Measurements from ENCODE around the gene RAB40B. TPM values are rescaled to one million over a fixed set of nuclear protein-coding genes. Genes with fewer than 3 reads are reported as not detected.

The RAB40B gene
- total and polyA plus RNA-seq, 2 donors (not counting 1 experiment from before 2014, with no cell fraction given): 4.7 to 8.0 TPM

DNA sequence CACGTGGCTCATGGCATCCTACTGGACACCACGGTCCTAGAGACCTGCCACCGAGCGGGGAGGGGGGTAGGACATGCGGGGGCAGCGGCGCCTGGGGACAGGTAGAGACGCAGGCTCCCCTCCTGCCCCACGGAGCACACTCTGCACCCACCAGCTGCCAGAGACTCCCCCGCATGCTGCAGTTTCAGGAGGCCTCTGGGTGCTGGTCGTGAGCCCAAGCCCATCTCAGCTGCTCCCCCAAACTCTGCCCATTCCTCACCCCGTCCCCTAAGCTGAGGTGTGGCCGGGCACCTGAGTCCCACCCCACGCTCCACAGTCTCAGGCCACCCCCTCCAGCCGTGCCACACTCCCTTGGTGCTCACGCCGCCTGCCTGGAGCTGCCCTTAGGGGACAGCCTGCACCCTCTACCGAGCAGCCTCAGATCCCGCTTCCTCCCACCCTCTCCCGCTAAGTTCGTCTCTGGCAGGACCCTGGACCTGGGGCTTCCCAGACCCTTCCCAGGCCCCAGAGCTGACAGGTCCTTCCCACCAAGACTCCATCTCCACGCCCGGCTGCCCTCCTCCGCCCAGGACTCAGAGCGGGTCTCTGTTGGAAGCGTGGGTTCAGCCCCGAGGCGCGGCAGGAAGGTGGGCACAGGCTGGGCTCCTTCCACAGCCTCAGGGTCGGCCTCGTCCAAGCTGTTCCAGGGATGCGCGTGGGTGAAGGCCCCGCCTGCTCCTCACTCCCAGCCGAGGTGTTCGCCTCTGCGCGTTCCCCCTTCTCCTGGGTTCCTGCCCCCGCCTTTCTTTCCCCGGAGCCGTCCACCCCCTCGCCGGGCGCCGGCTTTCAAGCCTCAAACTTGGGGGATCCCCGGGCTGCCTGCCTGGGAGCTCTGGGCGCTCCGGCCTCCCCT lies 1.3 kb downstream of the RAB40B start:
- Histone ChIP-seq H3K36me3 (replicated peaks in 1 of 2; ENCODE audit: control extremely low read depth in 1 of 2, control insufficient read depth in 1 of 2, extremely low read depth in 1 of 2, insufficient read depth in 2 of 2, low read length in 1 of 2) (no peaks in the 10 kb centered on the region), H3K4me3 (ENCODE audit: control extremely low read depth in 1 of 5, extremely low read depth in 1 of 5, insufficient read depth in 1 of 5, low read depth in 2 of 5, low read length in 4 of 5) (peak overlapping the region in 4 of 5 experiments; percentile 20 to 70 (median 59)), H3K9ac (ENCODE audit: low read length) (peak overlapping the region; percentile 62), H3K27me3 (replicated peaks in 1 of 4; ENCODE audit: control extremely low read depth in 1 of 4, control insufficient read depth in 3 of 4, insufficient read depth in 4 of 4, low read length in 3 of 4) (peaks cover 0 to 11% (median 3%) of the 10 kb centered on the region in 4 experiments), H4K20me1 (ENCODE audit: control insufficient read depth, insufficient read depth, low read length, poor library complexity, severe bottlenecking) (peaks cover 5% of the 10 kb centered on the region), H3K27ac (ENCODE audit: low read length in 2 of 2) (no peak overlapping the region), H3K9me3 (ENCODE audit: control extremely low read depth in 1 of 3, control insufficient read depth in 2 of 3, insufficient read depth in 1 of 3, low read length in 2 of 3) (peaks cover 0 to 28% (median 7%) of the 10 kb centered on the region in 3 donors), H3K4me1 (ENCODE audit: control insufficient read depth in 2 of 2, insufficient read depth in 2 of 2, low read length in 2 of 2) (peaks cover 8 to 16% of the 10 kb centered on the region in 2 donors), H3K4me2 (replicated peaks; ENCODE audit: low read depth, low read length, poor library complexity, severe bottlenecking) (peak overlapping the region; percentile 95), H2AFZ (ENCODE audit: insufficient read depth, low read depth, low read length, poor library complexity, severe bottlenecking) (peak overlapping the region; percentile 68), H3K79me2 (ENCODE audit: control insufficient read depth, insufficient read depth, low read length) (peaks cover 3% of the 10 kb centered on the region)
- 42% methylated on average over 48 of the region's 48 CpGs for WGBS (ENCODE audit: insufficient coverage)
- ATAC-seq (ENCODE audit: low read depth) (no peak), DNase-seq (no peak)
- Mint-ChIP-seq H3K4me1 (peaks cover 10% of the 10 kb centered on the region), H3K4me3 (peak overlapping the region; percentile 96), H3K9me3 (ENCODE audit: insufficient read depth) (peaks cover 6% of the 10 kb centered on the region), H3K27ac (no peak overlapping the region), H3K27me3 (peaks cover 4% of the 10 kb centered on the region)
- intact Hi-C loops (cut with micrococcal nuclease): no loop called here
- TF ChIP-seq CTCF (IDR thresholded peaks at IDR 0.05) (no peak), EZH2 (IDR thresholded peaks at IDR 0.05; ENCODE audit: borderline replicate concordance, insufficient read depth, low read depth, low read length, poor library complexity, severe bottlenecking) (no peak)
- POLR2A ChIA-PET: interaction anchor here (0.6 kb wide), 1 partner anchor 32 kb away, joined by 3 read pairs; no protein-coding TSS in a partner anchor
- CTCF ChIA-PET: interaction anchor here (0.9 kb wide), 1 partner anchor 11 kb away, joined by 3 read pairs; no protein-coding TSS in a partner anchor

DNA sequence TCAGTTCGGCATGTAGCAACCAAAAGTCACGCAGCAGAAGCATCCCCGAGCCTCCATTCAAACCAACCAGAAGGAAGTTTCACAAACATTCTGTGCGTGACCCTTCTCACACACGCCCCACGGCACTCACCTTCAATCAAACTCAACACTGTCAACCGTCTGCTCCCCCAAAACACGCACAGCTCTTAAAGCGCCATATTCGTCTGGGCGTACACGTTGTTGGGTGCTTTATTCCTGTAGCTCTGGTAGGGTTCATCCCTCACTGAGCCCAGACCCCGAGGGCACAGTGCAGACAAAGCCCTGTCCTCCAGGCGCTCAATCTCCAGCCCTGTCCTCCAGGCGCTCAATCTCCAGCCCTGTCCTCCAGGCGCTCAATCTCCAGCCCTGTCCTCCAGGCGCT lies 2.2 kb downstream of the RAB40B start:
- H3K27me3 Mint-ChIP-seq: peaks cover 4% of the 10 kb centered on the region
- Histone ChIP-seq H4K20me1 (ENCODE audit: control insufficient read depth, insufficient read depth, low read length, poor library complexity, severe bottlenecking) (peaks cover 5% of the 10 kb centered on the region), H3K9ac (ENCODE audit: low read length) (no peak overlapping the region), H3K27ac (ENCODE audit: low read length in 2 of 2) (no peak overlapping the region), H3K4me2 (replicated peaks; ENCODE audit: low read depth, low read length, poor library complexity, severe bottlenecking) (no peak overlapping the region), H3K9me3 (ENCODE audit: control extremely low read depth in 1 of 3, control insufficient read depth in 2 of 3, insufficient read depth in 1 of 3, low read length in 2 of 3) (peaks cover 0 to 28% (median 7%) of the 10 kb centered on the region in 3 donors), H3K27me3 (replicated peaks in 1 of 4; ENCODE audit: control extremely low read depth in 1 of 4, control insufficient read depth in 3 of 4, insufficient read depth in 4 of 4, low read length in 3 of 4) (peaks cover 0 to 11% (median 3%) of the 10 kb centered on the region in 4 experiments), H3K36me3 (replicated peaks in 1 of 2; ENCODE audit: control extremely low read depth in 1 of 2, control insufficient read depth in 1 of 2, extremely low read depth in 1 of 2, insufficient read depth in 2 of 2, low read length in 1 of 2) (no peaks in the 10 kb centered on the region), H3K4me1 (ENCODE audit: control insufficient read depth in 2 of 2, insufficient read depth in 2 of 2, low read length in 2 of 2) (peaks cover 8 to 16% of the 10 kb centered on the region in 2 donors), H2AFZ (ENCODE audit: insufficient read depth, low read depth, low read length, poor library complexity, severe bottlenecking) (no peak overlapping the region), H3K79me2 (ENCODE audit: control insufficient read depth, insufficient read depth, low read length) (peaks cover 3% of the 10 kb centered on the region), H3K4me3 (ENCODE audit: control extremely low read depth in 1 of 5, extremely low read depth in 1 of 5, insufficient read depth in 1 of 5, low read depth in 2 of 5, low read length in 4 of 5) (no peak overlapping the region)
- 97% methylated on average over 13 of the region's 17 CpGs for WGBS (ENCODE audit: insufficient coverage)
- intact Hi-C loops (cut with micrococcal nuclease): no loop called here
- H3K4me3 Mint-ChIP-seq: peak overlapping the region; percentile 56
- H3K27ac Mint-ChIP-seq: no peak overlapping the region
- TF ChIP-seq EZH2 (IDR thresholded peaks at IDR 0.05; ENCODE audit: borderline replicate concordance, insufficient read depth, low read depth, low read length, poor library complexity, severe bottlenecking) (no peak), CTCF (IDR thresholded peaks at IDR 0.05) (no peak)
- H3K4me1 Mint-ChIP-seq: peaks cover 10% of the 10 kb centered on the region
- peaks cover 6% of the 10 kb centered on the region for H3K9me3 Mint-ChIP-seq (ENCODE audit: insufficient read depth)
- ChIA-PET POLR2A (no interaction called here), CTCF (no interaction called here)
- no peak for DNase-seq
- ATAC-seq (ENCODE audit: low read depth): no peak

All from B cell (primary cell).